ENCODE results near the gene NAMPT.

The NAMPT gene

GRCh38 chr7:106270122-106270977, 14.4 kb downstream of the NAMPT start:
- FAIRE-seq: no peak

- FAIRE-seq: no peak
Measured at GRCh38 chr7:106269254-106269961, 15.4 kb downstream of the NAMPT start.

- FAIRE-seq: no peak
Measured at GRCh38 chr7:106265133-106265532, 19.6 kb downstream of the NAMPT start.

GRCh38 chr7:106262221-106262881, 22.4 kb downstream of the NAMPT start:
- FAIRE-seq: no peak

- FAIRE-seq: no peak
Measured at GRCh38 chr7:106260136-106260561, 24.6 kb downstream of the NAMPT start.

- FAIRE-seq: no peak
Measured at GRCh38 chr7:106258789-106259188, 26.0 kb downstream of the NAMPT start.

- FAIRE-seq: no peak
Measured at GRCh38 chr7:106257752-106258151, 27.0 kb downstream of the NAMPT start.

GRCh38 chr7:106256144-106256543, 28.6 kb downstream of the NAMPT start:
- no peak for FAIRE-seq

- FAIRE-seq: no peak
Measured at GRCh38 chr7:106255246-106255645, 29.5 kb downstream of the NAMPT start.

- no peak for FAIRE-seq
Measured at GRCh38 chr7:106254525-106255116, 30.2 kb downstream of the NAMPT start.

- no peak for FAIRE-seq
Measured at GRCh38 chr7:106252568-106252967, 32.2 kb downstream of the NAMPT start.

GRCh38 chr7:106249488-106249887, 35.3 kb downstream of the NAMPT start:
- no peak for FAIRE-seq

GRCh38 chr7:106248600-106248999, 36.2 kb downstream of the NAMPT start:
- no peak for FAIRE-seq

- no peak for FAIRE-seq
Measured at GRCh38 chr7:106247841-106248240, 36.9 kb downstream of the NAMPT start.

- no peak for FAIRE-seq
Measured at GRCh38 chr7:106246902-106247711, 37.7 kb downstream of the NAMPT start.

GRCh38 chr7:106243893-106244292, 40.9 kb downstream of the NAMPT start:
- FAIRE-seq: no peak

- FAIRE-seq: no peak
Measured at GRCh38 chr7:106239406-106239805, 45.4 kb downstream of the NAMPT start.

- no peak for FAIRE-seq
Measured at GRCh38 chr7:106238830-106239229, 46.0 kb downstream of the NAMPT start.

GRCh38 chr7:106236065-106236464, 48.7 kb downstream of the NAMPT start:
- FAIRE-seq: no peak

- no peak for FAIRE-seq
Measured at GRCh38 chr7:106234425-106234824, 50.4 kb downstream of the NAMPT start.

- FAIRE-seq: no peak
Measured at GRCh38 chr7:106231856-106232490, 52.8 kb downstream of the NAMPT start.

GRCh38 chr7:106225856-106226255, 58.9 kb downstream of the NAMPT start:
- FAIRE-seq: no peak
